Neural crest cell (in vitro differentiated cells): ENCODE data around the gene SRMS. TPM values are rescaled to one million over a fixed set of nuclear protein-coding genes. Genes with fewer than 3 reads are reported as not detected.
"Not testable (repeated sequence)": the region's sequence is repeated elsewhere in the genome, so short reads cannot be mapped to it uniquely, and the experiment has no call there.

Experiments
- DNase-seq: peaks from one replicate; pipeline ENCODE4 v3.0.0; 2021; ENCODE audit warnings: low read depth, mixed read lengths, low spot score
- H3K27ac Mint-ChIP-seq: one replicate; pipeline ENCODE4 v1.8.0; 2021; ENCODE audit warnings: mild to moderate bottlenecking, mixed read lengths; ENCODE audit not compliant: unreplicated experiment
- H3K27me3 Mint-ChIP-seq: 2 replicates; pipeline ENCODE4 v1.8.0; 2021; ENCODE audit warnings: low read depth, mild to moderate bottlenecking, mixed read lengths
- H3K36me3 Mint-ChIP-seq: 2 replicates; pipeline ENCODE4 v1.8.0; 2021; ENCODE audit warnings: low read depth, mild to moderate bottlenecking, mixed read lengths
- H3K4me1 Mint-ChIP-seq: 2 replicates; pipeline ENCODE4 v1.8.0; 2021; ENCODE audit warnings: mixed read lengths
- H3K4me3 Mint-ChIP-seq: one replicate; pipeline ENCODE4 v1.8.0; 2021; ENCODE audit warnings: mild to moderate bottlenecking, mixed read lengths
- H3K9me3 Mint-ChIP-seq: 2 replicates; pipeline ENCODE4 v1.8.0; 2021; ENCODE audit warnings: mixed read lengths
- total RNA-seq: library from RNA; stranded (reverse); gene quantifications from 2 replicates; pipeline ENCODE4 v1.2.1, GENCODE V29; 2021
- TF ChIP-seq, protein P1 (sequence below): fragments of 200-600 bp; sonication (generic); conservative IDR thresholded peaks from 2 replicates; pipeline ENCODE4 v1.5.0; 2021; ENCODE audit warnings: antibody characterized with exemption, mild to moderate bottlenecking

SRMS gene
- total RNA-seq, 1 donor from 2014 or later, result not detected

DNA sequence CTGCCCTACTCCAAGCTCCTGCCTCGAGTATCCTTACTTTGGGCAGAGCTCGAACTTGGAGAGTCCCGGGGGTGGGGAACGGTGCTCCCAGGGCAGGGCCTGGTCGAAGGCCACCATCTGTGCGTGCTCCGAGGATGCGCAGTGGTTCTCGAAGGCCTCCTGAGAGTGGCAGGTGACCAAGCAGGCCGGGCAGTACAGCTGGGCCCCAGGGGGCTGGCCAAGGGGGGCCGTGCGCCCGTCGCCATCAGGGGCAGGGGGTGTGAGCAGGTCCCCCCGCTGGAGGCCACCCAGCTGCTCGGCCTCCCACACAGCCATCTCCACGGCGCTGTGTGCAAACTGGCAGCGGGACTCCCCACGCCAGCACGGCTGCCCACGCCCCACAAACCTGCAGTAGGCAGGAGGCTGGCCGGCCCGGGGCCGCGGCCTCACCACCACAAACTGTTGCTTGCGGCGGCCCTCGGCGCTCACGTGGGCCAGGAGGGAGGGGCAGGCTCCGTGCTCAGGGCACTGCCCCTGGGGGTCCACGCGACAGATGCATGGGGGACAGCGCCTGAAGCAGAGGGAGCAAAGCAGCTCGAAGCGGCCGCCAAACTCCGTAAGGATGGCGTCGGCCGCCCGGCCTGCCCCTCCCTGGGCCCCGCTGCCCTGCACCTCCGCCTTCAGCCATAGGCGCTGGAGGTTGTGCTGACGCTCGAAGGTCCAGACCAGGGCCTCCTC, 24.7 kb upstream of the SRMS start:
- DNase-seq, result no peak
- Mint-ChIP-seq H3K36me3 (no peaks in the 10 kb centered on the region), H3K4me1 (peaks cover 7% of the 10 kb centered on the region), H3K4me3 (no peak overlapping the region), H3K27ac (no peak overlapping the region), H3K27me3 (no peaks in the 10 kb centered on the region), H3K9me3 (no peaks in the 10 kb centered on the region)
- TF ChIP-seq, protein P1, sequence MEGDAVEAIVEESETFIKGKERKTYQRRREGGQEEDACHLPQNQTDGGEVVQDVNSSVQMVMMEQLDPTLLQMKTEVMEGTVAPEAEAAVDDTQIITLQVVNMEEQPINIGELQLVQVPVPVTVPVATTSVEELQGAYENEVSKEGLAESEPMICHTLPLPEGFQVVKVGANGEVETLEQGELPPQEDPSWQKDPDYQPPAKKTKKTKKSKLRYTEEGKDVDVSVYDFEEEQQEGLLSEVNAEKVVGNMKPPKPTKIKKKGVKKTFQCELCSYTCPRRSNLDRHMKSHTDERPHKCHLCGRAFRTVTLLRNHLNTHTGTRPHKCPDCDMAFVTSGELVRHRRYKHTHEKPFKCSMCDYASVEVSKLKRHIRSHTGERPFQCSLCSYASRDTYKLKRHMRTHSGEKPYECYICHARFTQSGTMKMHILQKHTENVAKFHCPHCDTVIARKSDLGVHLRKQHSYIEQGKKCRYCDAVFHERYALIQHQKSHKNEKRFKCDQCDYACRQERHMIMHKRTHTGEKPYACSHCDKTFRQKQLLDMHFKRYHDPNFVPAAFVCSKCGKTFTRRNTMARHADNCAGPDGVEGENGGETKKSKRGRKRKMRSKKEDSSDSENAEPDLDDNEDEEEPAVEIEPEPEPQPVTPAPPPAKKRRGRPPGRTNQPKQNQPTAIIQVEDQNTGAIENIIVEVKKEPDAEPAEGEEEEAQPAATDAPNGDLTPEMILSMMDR, result no peak

DNA sequence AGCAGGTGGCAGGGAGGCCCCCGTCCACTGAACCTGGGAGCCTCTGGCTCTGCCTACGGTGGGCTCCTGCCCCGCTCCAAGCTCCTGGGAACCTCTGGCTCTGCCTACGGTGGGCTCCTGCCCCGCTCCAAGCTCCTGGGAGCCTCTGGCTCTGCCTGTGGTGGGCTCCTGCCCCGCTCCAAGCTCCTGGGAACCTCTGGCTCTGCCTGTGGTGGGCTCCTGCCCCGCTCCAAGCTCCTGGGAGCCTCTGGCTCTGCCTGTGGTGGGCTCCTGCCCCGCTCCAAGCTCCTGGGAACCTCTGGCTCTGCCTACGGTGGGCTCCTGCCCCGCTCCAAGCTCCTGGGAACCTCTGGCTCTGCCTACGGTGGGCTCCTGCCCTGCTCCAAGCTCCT, 23.5 kb upstream of the SRMS start:
- H3K27ac Mint-ChIP-seq, DNase-seq, H3K4me1 Mint-ChIP-seq, H3K27me3 Mint-ChIP-seq, H3K36me3 Mint-ChIP-seq, H3K4me3 Mint-ChIP-seq, H3K9me3 Mint-ChIP-seq: not testable (repeated sequence)

GRCh38 chr20:63570281-63571086, 22.9 kb upstream of the SRMS start:
- no peak overlapping the region for H3K27ac Mint-ChIP-seq
- no peaks in the 10 kb centered on the region for H3K36me3 Mint-ChIP-seq
- TF ChIP-seq, protein P1, result no peak
- no peak for DNase-seq
- H3K27me3 Mint-ChIP-seq, result no peaks in the 10 kb centered on the region
- H3K4me3 Mint-ChIP-seq, result no peak overlapping the region
- peaks cover 3% of the 10 kb centered on the region for H3K4me1 Mint-ChIP-seq
- no peaks in the 10 kb centered on the region for H3K9me3 Mint-ChIP-seq

- no peak overlapping the region for H3K4me3 Mint-ChIP-seq
- no peak for DNase-seq
- no peaks in the 10 kb centered on the region for H3K4me1 Mint-ChIP-seq
- no peaks in the 10 kb centered on the region for H3K9me3 Mint-ChIP-seq
- TF ChIP-seq, protein P1, result no peak
- no peaks in the 10 kb centered on the region for H3K36me3 Mint-ChIP-seq
- no peaks in the 10 kb centered on the region for H3K27me3 Mint-ChIP-seq
- no peak overlapping the region for H3K27ac Mint-ChIP-seq
Observed at GRCh38 chr20:63568986-63569949, 21.7 kb upstream of the SRMS start.

DNA sequence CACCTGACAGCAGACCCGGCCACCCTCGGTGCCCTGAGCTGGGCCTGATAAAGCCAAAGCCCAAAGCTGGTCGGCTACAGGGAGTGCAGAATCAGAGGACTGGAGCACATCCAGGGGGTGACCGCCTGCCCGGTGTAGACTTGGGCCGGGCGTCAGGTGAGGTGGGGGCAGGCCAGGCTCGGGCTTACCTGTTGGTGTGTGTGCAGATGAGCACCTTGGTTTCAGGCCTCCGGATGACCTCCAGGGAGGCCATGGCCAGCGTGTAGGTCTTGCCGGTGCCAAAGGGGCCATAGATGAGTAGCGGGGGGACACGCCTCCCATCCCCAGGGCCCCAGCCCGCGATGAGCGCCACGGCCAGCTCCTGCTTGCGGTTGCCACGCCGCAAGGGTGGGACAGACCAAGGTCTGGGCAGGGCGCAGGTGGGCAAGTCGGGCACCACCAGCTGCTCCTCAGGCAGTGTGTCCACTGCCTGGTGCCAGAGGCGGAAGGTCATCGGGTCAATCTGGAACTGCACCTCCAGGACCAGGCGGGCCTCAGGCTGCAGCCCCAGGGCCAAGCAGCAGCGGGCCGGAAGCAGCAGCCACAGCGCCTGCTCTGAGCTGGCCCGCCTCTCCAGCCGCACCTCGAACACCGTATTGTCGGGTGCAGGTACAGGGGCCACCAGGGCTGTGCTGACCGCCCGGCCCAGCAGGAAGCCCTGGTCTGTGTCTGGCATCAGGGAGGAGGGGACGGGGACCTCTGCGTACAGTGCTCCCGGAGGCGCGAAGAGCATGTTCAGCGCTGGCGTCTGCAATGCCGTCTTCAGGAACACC, 20.8 kb upstream of the SRMS start:
- Mint-ChIP-seq H3K4me1 (no peaks in the 10 kb centered on the region), H3K4me3 (no peak overlapping the region), H3K36me3 (no peaks in the 10 kb centered on the region)

More for the DNA sequence above, 20.8 kb upstream of the SRMS start:
- Mint-ChIP-seq H3K27me3 (no peaks in the 10 kb centered on the region), H3K9me3 (no peaks in the 10 kb centered on the region), H3K27ac (no peak overlapping the region)
- TF ChIP-seq, protein P1, result no peak
- DNase-seq, result no peak
